NCI-H82 treated with DMSO at 0.1 percent for 48 hours (cell line): ENCODE measurements around the gene DHRS7.

Experiments used
- DNase-seq: peaks from one replicate; lab custom pipeline; 2025; ENCODE audit not compliant: unreplicated experiment; lab: John Stamatoyannopoulos, UW

The DHRS7 gene, protein sequence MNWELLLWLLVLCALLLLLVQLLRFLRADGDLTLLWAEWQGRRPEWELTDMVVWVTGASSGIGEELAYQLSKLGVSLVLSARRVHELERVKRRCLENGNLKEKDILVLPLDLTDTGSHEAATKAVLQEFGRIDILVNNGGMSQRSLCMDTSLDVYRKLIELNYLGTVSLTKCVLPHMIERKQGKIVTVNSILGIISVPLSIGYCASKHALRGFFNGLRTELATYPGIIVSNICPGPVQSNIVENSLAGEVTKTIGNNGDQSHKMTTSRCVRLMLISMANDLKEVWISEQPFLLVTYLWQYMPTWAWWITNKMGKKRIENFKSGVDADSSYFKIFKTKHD

GRCh38 chr14:60164712-60165546 is at the start of gene DHRS7:
Gene DHRS7 (minus strand): TSS chr14:60165398. CDS start chr14:60165309, 89 bp downstream.
- peak; percentile 44 for DNase-seq

DNA sequence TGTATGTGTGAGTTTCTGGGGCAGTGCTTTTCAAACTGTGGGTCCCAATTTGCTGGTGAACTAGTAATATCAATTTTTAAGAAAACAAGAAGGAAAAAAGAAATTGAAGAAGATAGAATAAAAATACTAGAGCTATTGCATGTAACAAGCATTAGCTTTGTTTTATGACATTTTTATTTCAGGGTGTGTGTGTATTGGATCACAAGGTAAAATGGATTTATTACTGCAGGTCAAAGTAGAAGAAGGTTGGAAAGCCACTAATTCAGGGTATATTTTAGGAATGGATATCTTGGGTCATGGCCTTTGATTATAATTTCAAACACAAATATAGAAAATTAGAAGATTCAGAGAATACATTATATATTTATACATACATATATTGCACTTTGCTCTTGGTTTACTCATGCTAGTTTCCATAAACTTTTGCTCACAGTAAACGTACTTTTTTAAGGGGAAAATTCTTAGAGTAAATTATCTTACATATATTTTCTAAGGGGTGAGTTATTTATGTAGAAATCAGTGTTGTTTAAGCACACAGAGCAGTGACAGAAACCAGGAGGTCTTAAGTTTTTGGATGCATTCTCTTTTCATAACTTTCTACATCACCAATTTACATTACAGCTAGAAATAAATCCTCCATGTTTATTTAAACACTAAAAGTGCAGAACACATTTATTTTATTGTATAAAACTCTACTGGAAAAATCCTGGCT is 49.4 kb upstream of the DHRS7 start:
- no peak for DNase-seq

GRCh38 chr14:60214003-60214402 is 48.8 kb upstream of the DHRS7 start:
- DNase-seq = no peak

GRCh38 chr14:60212503-60213371 is 47.5 kb upstream of the DHRS7 start:
- DNase-seq = no peak

DNA sequence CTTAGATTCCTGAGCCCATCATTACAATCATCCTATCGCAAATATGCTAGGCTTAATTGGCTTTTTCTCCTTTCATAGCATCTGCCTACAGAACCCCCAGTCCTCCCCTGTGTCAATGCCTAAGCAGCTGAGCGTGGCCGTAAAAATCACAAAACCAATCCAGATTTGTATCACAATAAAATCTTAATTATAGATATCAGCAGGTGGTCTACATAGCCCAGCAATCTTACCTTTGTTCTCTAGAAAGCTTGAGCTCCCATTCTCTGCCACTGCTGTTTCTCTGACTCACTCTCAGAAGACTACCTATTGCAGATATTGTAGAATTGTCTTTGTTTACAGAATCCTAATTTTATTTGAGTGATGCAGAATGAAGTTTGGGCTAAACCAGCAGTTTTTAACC is 46.0 kb upstream of the DHRS7 start:
- DNase-seq = peak; percentile 78

DNA sequence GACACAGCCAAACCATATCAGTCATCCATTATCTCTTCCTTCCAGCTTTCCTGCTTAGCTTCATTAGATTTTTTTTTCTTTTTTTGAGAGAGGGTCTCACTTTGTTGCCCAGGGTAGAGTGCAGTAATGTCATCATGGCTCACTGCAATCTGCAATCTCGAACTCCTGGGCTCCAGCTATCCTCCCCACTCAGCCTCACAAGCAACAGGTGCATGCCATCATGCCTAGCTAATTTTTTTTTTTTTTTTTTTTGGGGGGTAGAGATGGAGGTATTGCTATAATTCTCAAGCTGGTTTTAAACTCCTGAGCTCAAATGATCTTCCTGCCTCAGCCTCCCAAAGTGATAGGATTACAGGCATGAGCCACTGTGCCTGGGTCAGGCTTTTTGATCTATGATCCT is 45.5 kb upstream of the DHRS7 start:
- no peak for DNase-seq

DNA sequence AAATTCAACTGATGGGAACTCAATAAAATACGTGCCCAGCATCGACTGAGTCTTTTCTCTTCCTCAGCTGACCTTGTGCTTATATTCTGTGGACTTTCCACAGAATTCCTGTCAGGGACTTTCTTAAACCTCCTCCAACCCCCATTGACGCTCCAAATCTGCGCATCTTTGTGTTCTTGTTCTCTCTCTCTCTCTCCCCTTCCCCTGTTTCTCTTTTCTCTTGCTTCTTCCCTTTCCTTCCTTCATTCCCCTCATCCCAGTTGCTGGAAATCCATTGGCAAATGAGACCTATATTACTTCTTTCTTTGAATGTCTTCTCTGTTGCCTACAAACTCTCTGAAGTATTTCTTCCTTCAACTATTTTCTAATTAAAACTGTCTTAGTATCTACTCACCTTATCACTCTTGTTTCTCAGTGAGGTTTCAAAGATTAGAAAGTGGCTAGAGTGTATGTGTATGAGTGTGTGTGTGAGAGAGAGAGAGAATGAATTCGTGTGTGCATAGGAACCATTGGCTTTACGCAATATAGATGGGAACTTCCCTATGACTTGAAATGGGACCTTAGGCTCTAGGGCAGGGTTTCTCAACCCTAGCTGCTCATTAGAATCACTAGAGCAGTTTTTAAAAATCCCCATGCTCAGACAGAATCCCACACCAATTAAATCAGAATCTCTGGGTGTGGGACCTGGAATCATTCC is 41.8 kb upstream of the DHRS7 start:
- DNase-seq = no peak

DNA sequence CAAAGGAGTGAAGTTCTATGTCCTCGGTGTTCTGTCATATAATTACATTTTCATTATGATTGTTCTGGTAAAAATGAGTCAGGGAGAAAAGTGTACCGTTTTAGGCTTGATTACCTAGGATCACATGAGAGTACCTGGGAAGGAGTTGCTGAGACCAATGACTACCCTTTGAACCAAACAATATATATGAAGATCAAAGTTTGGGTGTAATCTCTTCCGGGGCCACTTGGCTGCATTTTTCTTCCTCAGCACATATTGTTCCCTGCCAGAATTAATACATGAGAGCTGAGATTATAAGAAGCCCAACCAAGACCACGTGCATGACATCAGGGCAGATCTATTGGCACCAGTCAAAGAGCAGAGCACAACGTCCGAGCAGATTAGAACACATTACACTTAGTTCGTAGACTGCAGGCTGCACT is 41.1 kb upstream of the DHRS7 start:
- no peak for DNase-seq

DNA sequence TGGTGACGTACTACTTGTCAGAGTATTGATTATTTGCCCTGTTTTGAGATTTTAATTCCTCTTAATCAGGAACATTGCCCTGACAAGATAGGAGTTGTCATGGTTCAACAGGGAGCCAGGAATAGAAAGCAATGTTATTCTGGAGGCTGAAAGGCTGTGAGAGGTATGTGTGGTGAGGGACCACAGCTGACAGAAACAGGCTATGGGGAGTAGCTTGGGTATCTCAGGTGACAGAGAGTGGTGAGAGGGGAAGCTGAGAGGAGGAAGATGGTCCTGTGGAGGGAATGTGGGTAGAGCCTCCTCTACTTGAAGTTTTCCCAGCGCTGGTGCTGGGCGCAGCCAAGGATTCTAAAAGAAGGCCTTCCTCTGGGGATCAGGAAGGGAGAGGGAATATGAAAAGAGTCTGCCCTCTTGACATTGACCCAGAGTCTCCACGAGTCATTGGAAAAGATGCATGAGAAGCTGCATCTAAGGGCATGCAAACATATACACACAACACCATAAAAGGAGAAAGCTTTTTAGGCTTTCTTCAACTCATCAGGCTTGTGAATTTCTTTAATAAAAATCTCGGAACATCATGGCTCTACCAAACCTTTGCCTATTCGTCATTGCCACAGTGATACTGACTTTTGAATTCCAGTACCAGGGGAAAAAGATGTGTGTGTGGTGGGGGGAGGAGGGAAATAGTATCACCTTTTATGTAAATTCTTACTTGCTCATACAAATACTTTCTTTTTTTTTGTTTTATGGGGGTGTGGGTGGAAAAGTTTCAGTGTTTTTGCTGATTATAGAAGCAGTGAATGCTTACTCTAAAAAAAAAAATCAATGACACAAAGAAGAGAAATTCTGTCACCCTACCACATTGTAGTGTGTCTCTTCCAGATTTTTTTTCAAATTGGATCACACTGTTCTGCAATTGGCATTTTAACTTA is 39.9 kb upstream of the DHRS7 start:
- no peak for DNase-seq

DNA sequence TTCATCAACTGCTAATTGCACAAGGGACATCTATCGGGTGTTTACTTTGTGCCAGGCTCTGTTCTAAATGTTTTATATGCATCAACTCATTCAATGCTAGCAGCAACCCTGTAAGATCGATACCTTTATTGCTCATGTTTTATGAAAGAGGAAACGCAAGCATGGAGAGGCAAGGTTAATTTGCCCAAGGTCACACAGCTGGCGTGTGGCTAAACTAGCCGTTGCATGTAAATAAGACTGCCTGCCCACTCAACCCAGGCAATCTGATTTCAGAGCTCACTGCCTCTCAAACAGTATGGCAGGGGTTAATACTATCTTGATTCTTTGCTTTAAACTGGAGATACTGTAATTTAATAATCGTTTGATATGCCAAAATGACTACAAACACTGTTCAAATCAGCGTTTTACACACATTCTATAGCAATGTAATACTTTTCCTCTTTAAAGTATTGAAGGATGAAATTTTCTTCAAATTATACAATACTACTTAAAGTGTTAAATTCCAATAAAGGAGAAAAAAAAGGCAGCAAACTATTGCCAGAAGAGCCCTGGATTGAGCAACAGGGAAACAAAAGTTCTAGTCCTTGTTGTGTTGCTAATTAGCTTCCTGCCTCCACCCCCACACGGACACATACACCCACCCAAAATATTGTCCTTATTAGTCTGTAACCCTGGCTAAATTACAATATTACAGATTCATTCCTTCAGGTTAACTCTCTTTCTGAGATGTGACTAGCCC is 39.1 kb upstream of the DHRS7 start:
- no peak for DNase-seq

DNA sequence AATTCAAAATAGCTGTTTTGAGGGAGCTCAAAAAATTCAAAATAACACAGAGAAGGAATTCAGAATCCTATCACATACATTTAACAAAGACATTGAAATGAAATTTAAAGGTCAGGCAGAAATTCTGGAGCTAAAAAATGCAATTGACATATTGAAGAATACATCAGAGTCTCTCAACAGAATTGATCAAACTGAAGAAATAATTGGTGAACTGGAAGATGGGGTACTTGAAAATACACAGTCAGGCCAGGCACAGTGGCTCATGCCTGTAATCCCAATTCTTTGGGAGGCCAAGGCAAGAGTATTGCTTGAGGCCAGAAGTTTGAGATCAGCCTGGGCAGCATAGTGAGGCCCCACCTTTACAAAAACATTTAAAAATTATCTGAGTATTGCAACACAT is 34.1 kb upstream of the DHRS7 start:
- no peak for DNase-seq

DNA sequence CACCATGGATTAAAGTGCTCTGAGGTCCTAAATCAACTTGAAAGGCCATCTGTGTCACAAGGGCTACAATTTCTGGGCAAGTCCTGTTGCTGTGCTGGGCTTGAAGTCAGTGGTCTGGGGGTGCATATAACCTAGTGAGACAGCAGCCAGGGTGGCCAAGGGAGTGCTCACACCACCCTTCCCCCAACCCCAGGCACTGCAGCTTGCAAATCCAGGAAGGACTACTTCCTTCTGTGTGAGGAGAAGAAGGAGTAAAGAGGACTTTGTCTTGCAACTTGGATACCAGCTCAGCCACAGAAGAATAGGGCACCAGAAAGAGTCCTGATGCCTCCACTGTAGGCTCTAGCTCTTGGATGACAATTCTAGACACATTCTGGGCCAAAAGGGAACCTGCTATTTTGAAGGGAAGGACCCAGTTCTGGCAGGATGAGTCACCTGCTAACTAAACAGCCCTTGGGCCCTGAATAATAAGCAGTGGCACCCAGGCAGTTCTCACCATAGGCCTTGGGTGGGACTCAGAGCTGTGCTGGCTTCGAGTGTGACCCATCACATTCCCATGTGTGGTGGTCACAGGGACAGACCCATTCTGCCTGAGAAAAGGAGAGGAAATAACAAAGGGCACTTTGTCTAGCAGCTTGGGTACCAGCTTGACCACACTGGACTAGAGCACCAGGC is 32.6 kb upstream of the DHRS7 start:
- no peak for DNase-seq

DNA sequence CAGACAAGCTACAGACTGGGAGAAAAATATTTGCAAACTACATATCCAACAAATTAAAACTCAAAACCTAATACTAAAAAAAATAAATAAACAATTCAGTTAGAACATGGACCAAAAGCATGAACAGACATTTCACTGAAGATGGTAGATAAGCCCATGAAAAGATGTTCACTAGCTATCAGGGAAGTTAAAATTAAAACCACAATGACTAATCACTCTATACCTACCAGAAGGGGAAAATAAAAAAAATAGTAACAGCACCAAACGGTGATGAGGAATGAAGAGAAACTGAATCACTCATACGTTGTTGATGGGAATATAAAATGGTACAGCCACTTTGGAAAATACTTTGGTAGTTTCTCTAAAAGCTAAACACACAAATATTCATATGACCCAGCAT is 31.1 kb upstream of the DHRS7 start:
- no peak for DNase-seq

GRCh38 chr14:60195179-60195810 is 30.1 kb upstream of the DHRS7 start:
- no peak for DNase-seq

DNA sequence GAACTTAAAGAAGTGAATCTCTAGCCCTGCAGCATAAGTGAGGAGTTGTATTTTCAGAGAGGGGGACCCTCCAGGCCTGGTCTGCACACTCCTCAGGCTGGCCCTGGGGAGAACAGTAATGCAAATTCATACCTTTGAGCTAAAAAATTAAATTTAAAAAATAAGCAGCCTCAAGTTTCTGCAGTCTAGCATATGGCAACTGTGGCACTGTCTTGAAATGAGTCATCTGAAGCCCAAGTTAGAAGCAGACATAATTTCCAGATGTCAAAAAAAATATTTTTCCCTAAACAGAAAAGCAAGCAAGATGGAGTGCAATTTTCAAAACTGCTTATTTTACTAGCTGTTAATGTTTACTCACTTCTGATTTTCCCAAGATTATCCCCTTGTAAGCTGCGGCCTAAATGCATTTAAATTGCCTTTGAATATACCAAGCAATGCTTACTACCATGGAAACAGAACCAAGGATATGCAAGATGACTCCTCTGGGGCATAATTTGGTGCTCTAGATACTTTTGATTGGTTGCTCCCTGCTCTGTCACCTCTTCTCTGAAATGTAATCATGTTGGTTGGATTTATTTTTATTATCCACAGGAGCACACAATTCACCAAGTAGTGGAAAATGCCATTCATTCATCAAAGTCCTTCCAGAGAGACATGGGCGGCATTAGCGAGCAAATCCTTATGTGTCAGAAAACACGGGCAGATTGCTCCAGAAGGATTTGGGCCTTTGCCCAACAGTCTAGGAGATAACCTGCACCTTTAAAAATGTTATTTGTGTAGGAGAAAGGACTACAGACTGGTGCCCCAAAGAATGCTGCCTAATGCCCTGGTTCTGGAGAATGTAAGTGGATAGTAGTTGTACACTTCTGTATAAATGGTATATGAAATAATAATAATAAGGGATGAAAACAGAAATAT is 25.0 kb upstream of the DHRS7 start:
- peak; percentile 62 for DNase-seq

DNA sequence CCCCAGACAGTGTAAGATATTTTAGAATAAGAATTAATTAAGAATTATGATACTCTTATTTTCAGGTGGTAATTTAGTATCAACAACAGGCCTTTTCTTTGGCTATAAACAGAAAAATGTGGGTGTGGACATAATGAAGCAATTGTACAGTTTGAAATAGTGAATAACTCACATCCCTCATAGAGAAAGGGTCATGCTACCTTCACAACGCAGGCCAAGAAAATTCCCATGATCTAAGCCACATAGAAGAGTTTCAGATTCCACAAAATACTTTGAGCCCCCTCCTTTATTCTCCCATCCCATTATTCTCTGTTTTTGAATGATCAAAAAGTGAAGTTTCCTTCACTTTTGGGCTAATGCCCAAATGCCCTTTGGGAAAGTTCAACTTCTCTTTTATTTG is 23.5 kb upstream of the DHRS7 start:
- DNase-seq = no peak
